ENCODE results near the gene KLF5.
A peak's percentile ranks its signal among the peaks of the same experiment; 100 is the strongest.
"Not testable (repeated sequence)": the region's sequence is repeated elsewhere in the genome, so short reads cannot be mapped to it uniquely, and the experiment has no call there.

The KLF5 gene

DNA sequence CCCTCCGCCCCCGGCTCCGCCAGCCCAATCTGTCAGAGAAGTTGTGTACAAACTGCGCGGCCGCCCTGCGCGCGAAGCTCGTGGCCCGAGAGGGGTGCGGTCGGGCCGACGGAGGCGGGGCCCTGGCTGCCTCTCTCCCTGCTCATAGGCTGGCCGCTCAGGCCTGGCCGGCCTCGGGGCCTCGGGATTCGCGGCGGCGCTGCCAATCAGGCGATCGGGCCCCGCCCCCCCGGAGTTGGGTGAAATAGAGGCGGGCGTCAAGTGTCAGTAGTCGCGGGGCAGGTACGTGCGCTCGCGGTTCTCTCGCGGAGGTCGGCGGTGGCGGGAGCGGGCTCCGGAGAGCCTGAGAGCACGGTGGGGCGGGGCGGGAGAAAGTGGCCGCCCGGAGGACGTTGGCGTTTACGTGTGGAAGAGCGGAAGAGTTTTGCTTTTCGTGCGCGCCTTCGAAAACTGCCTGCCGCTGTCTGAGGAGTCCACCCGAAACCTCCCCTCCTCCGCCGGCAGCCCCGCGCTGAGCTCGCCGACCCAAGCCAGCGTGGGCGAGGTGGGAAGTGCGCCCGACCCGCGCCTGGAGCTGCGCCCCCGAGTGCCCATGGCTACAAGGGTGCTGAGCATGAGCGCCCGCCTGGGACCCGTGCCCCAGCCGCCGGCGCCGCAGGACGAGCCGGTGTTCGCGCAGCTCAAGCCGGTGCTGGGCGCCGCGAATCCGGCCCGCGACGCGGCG lies at the start of gene KLF5:
KLF5 (plus strand) TSS at position 270 of the 724 bp plus-strand sequence; CDS start at position 593, 323 bp downstream.
- DNase-seq: peak; percentile 99

DNA sequence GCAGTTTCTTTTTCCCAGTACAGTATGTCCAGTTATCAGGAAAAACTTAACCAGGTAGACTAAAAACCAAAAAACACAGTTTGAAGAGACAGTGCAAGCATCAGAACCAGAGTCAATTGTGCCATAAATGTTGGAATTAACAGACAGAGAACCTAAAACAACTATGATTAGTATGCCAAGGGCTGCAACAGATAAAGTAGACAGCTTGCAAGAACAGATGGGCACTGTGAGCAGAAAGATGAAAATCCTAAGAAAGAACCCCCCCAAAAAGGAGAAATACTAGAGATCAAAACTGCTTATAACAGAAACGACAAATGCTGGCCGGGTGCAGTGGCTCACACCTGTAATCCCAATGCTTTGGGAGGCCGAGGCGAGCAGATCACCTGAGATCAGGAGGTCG lies 47.1 kb upstream of the KLF5 start:
- no peak for DNase-seq

DNA sequence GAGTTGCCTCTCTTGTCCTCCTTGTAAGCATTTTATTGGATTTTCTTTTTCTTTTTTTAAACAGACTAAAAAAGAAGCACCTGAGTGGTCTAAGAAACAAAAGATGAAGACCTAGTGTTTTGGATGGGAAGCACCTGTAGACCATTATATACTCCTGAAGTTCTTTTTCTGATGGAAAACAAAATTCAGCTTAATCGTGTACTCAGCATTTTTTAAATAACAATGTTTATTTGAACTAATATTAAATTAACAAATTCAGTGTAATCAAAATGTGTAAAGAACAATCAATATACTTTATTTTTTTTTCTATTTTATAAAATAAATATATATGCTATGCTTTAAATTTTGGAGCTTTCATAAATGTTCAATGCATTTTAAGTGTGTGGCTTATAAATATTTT lies 43.0 kb upstream of the KLF5 start:
- no peak for DNase-seq

DNA sequence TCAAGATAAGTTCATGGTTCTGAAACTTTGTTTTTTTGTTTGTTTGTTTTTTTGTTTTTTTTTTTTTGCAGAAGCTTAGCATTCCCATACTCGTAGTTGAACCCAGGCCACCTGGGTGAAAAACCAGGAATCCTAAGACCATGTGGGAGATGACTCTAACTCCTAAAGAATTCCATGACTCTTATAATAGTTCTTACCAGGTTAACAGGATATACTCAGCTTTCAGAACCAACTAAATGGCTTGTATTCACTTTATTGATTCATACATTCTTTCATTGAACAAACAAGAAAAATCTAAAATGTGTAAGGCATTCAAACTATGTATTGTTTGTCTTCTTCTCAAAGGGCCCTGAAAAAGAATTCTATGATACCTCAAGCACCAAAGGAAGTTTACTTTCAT lies 40.5 kb upstream of the KLF5 start:
- DNase-seq: no peak

DNA sequence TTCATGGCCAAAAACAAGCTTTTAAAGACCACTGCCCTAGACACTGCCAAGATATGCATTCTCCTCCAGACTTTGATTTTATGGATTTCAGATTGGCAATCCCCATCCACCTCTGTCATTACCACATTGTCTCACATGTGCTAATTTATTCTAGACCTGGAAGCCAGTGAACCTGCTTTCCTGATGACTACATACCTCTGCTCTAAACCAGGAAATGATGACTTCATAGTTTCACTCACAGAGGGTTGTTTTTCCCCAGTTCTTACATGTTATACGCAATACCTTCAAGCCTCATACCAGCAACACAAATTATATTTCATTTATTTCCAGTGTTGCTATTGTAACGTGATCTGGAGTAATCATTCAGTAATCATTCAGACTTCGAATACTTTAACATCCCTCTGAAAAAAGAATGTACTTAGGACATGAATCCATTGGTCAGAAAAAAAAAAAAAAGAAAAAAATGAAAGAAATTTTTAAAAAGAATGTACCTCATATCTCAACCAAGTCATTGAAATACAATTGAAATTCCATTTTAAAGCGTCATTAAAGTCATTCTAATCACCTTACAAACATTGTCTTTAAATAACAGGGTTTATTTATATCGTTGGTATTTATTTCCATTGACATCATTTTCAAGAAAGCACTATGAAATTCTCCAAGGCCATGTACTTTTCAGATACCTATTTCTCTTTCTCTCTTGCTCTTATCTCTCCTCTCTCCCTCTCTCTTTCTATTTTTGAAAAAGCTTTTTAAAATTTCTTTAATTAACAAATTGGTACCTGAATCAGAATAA lies 33.4 kb upstream of the KLF5 start:
- DNase-seq: no peak

DNA sequence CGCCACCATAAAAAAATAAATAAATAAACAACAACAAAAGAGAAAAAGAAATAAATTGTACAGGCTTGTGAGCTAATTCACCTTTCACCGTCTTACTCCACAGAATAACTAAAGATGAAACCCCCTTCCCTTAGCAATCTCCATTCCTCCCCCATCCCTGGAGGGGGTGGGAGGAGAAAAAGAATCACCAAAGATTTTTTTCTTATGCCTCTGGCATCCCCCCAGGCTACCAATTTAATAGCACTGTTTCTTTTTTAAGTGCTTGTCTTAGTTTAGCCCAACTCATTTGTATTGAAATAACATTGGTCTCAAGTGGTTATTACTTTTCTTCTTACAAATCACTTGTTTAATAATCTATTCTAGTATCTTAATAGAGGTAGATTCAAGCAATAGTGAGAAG lies 23.9 kb upstream of the KLF5 start:
- DNase-seq: no peak

DNA sequence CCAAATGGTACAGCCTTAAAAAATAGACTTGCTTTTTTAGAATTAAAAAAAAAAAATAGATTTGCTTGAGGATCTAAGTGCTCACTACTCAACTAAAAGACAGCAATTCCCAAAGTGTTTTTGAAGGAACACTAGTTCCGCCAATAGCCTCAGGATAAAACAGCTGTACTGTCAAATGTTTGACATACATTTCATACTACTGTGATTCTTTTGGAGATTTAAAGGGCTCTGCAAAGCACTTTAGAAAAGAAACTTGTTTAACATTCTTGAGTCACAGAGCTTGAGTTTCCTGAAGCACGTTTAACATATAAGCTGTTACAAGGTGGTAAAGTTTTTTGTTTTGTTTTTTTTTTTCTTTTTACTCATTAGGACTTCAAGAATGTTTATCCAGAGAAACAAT lies 23.1 kb upstream of the KLF5 start:
- no peak for DNase-seq

DNA sequence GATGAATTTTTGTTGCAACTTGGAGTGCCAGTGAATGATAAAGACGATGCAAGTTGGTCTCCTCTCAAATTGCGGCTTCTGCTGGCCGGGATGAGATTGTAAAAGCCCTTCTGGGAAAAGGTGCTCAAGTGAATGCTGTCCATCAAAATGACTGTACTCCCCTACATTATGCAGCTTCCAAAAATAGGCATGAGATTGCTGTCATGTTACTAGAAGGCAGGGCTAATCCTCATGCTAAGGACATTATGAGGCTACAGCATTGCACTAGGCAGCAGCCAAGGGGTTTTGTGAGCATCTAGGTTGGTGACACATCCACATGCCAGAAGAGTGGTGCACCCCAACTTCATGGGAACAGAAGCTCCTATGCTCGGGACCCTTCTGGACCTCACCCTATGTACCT lies 22.2 kb upstream of the KLF5 start:
- DNase-seq: no peak

DNA sequence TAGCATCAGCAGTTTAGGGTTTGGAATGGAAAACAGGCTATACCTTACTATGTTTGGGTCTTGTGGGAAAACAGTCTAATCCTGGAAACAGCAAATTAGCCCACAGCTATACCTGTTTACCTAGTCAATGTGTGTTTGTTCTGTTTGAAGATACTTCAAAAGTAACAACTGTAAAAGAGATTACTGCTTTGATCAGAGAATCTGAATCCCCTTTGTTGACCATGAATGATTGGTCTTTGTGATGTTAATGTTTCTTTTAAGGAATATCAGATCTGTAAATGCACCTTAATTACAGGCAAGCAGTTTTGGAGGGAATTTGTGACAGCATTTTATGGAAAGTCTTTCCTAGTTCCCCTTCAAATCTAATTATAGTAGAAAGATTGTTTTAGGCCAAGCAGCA lies 20.7 kb upstream of the KLF5 start:
- no peak for DNase-seq

DNA sequence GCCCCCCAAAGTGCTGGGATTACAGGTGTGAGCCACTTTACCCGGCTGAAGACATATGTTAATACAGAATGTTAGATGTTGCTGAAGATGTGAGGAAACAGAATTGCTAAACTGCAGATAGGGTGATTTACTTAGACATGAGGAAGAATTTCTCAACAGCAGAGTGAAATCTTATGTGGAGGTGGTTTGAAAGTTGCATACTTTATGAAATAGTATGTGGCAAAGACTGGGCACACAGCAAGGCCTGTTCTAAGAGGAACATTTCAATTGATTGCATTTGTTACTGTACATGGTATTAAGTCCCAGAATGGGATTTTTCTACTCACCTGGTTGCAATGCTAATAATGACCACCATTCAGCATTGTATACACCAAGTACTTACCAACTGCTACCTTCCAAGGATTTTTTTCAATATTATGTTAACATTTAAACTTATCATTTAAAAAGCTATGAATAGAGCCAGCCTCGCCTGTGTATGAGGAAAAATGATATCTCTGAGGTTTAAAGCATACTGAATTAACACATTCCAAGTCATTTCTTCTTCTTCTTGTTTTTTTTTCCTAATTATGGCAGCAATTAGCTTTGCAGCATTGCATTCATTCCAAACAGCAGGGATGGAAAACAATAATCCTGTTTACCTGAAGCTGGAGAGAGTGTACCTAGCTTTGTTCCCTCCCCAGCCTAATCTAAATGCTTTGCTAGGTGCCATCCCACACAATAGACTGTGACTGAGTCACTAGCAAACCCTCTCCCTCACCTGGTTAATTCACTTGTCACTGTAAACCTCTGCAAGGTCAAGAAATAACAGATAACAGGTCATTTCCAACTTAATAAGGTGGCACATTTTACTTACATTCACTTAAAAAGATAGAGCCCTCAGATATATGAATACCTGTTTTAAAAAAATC lies 19.4 kb upstream of the KLF5 start:
- no peak for DNase-seq

DNA sequence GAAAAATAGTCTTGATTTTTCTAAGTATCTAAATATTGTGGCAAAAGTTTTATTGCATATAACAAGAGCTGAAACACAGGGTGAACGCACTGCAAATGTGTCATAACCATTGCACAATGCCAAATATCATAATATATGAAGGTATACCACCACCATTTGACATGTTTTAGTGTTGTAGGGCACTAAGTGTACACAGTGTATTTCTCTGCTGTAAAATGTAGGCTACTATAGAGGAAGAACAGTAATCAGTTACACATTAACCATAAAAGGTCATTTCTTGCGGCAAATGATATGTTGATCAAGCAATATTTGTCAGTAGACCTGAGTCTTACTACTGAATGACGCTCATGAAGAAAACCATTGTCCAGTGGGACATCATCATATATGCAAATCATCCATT lies 18.3 kb upstream of the KLF5 start:
- no peak for DNase-seq

DNA sequence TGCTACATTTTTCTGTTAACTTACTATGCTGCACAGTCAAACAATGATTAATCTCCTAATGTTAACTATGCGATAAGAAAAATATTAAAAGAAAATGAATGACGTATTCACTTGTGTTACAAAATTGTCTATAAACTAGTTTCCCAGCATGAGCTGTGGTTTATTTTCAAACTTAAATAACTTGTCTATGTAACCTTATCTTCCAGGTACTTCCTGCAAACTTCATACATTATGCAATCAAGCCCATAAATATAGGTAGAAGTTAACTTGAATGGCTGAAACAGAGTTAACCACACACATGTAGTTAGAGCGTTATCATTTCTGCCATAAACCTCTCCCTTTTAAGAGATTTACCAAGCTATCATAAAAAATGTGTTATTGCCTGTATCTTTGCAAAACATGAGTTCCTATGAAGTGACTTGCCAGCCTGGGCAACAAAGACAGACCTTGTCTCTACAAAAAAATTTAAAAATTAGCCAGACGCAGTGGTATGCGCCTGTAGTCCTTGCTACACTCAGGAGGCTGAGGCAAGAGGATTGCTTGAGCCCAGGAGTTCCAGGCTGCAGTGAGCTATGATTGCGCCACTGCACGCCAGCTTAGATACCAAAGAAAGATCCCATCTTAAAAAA lies 17.7 kb upstream of the KLF5 start:
- DNase-seq: no peak

DNA sequence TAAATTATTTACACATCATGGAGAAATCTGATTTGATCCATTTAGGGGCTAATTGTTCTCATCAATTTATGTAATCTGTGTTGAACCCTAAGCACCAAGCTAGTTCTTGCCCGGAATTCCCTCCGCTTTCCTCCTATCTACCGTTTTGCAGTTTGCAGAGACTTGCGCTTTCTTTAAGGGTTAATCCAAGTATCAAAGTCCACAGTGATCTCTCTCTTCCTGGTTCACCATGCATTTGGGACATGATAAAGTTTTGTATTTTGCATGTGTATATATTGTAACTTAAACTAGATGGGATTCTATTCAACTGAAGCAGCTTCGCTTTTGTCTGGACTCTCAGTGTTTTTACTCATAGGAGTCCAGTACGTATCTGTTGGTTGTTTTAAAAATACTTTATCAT lies 13.8 kb upstream of the KLF5 start:
- no peak for DNase-seq

DNA sequence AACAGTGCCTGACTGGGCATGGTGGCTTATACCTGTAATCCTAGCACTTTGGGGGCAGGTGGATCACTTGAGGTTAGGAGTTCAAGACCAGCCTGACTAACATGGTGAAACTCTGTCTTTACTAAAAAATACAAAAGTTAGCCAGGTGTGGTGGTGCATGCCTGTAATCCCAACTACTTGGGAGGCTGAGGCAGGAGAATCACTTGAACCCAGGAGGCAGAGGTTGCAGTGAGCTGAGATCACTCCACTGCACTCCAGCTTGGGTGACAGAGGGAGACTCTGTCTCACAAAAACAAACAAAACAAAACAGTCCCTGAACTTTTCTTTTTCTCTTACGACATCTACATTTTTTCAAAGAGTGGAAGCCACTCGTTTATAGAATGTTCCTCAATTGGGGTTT lies 10.2 kb upstream of the KLF5 start:
- not testable (repeated sequence) for DNase-seq

DNA sequence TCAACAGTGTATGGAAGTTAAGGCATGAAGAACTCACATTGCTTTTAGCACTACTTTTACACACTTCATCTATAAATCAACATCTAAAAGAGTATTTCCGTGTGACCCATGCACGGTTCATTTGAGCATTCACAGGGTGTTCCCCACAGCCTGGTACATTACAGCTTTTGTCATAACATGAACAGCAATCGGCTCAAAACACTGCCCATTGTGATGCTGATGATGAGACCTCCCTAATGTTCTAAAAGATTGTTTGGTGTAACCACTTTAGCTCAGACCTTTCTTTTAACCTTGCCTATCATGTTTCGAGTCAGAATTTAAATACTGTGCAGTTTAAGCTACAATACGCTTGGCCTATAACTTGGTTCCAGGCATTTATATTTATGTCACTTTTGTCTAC lies 4.1 kb upstream of the KLF5 start:
- DNase-seq: peak; percentile 72 to 82

DNA sequence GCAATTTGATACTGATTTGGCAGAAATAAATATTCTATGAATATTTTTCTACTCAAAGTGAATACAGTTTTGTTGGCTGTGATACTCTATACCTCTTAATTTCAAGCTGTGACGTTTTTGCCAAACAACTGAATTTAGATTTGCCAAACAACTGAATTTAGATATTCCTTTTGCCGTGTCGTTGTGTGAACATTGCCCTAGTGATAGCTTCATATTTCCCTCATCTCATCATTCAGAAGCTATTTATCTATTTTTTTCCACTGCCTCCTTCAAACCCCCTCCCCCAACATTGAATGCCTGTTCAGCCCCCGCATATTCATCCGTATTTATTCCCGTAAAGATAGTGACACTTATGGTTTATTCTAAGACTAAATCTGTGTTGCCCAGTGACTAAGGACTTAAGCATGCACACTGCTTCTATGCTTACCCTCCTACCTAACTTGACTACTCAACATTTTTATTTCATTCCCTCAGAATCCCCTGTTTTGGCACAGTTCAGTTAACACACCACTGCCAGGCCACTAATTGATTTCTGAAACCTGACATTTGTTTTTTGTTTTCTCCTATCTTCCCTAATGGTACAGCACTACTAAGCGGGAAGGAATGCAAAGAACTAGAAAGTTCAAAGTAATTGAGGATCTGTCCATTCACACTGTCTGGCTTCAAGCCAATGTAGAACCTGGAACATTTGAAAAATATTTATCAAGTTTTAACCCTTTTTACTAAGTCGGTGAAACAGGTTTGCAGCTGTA lies 2.8 kb upstream of the KLF5 start:
- peak in 1 of 2 experiments; percentile 95 for DNase-seq

DNA sequence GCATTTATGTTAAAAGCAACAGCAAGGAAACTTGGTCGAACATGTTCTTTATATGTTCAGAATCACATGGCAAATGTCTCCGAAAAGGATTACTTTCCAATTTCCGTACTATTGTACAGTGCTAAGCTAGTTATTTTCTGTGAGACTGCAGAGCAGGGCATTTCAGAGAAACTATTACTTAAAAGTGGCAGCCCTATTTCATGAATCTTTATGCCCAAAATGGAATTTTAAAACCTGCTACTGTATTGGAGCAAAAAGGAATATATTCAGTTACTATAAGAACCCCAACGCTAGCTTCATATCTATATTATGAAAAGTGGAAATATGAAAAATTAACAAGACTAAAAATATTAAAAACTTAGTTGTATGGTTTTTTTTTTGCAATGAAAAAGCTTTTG lies 2.2 kb upstream of the KLF5 start:
- DNase-seq: no peak

DNA sequence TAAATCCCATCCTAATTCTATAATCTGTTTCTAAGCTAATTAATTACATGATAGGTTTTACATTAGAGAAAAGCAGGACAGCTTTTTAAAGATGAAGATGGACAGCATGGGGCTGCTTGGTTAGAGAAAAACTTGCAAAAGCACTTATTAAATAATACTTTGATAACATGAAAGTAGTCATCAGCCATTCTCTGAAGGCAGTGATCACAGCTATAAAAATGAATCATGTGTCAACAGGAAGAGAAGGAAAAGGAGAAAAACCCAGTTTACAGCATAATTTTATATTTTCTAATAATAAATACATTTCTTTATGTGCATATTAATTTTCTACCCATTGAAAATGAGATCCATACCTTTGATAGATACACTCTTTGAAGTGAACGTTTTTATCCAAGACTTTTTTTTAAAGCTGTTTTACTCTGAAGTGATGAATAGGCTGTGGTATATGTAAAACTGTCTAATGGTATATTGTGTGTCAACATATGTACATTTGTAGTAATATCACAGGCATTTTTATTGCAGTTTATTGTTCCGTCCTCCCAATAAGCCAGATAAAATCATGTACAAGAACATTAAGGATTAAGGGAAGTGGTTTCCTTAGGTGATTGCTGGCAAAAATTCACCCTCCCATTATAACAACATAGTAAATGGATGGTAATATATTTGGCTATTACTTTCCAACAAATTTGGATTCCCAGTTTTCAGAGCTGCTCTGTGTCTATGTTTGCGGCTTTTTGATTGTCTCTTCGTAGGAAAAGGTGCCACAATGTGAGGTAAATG lies 1.3 kb upstream of the KLF5 start:
- peak in 1 of 2 experiments; percentile 83 for DNase-seq

DNA sequence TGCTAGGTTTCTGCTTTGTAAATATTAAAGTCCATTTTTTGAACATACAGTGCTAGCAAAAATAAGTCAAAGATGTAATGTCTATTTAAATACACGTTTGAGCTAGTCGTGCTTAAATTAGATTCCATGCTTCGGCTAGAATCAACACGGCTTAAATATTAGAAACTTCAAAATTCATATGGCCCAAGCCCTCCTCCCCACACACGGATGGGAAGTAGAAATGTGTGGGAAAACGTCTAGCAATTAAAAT lies 816 bp upstream of the KLF5 start:
- no peak for DNase-seq

DNA sequence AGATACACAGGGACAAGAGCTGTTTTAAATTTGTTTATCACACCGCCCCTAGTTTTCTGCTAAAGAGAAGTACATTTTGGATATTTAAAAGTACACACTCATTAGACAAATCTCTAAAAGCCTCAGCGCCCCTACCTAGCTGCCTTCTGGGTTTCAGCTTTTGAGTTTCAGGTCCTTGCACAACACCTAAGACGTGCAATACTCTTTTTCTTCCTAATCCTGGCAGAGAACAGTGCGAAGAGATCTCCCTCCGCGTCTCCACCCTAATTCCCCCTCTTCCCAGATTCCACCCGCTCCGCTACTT lies 421 bp upstream of the KLF5 start:
- peak in 1 of 2 experiments; percentile 98 for DNase-seq

DNA sequence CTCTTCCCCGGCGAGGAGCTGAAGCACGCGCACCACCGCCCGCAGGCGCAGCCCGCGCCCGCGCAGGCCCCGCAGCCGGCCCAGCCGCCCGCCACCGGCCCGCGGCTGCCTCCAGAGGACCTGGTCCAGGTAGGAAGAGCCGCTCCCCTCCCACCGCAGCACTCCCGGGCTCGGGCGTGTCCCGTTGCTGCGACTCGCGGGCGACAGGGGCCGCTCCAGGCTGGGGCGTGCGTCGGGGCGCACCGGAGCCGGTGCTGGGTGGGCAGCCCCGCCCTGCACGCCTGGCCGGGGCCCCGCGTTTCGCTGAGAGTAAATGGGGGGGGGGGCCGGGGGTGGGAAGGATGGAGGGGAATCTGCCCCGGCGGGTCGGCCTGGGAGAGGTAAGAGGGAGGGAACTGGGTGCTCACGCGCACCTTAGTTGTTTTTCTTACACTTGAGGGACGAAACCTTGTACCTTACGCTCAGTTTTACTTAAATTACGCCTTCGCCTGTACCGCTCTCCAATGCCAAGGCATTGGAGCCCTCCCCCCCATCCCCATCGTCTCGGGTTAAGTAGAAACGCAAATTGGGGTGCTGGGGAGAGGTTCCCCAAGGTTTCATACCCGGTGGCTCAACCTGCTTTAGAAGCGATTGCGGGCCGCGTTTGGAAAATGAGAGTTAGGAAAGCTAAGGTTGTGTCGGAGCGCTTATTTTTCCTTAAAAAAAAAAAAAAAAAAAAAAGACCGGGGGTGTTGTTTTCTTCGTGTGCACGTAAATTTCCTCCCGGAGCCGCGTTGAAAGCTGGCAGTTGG lies 850 bp downstream of the KLF5 start:
- peak in 1 of 2 experiments; percentile 31 for DNase-seq

Measured in NCI-H187 (cell line).